ENCODE data around the gene OR5C1.
A peak's percentile ranks its signal among the peaks of the same experiment; 100 is the strongest.
"Not testable (repeated sequence)": the region's sequence is repeated elsewhere in the genome, so short reads cannot be mapped to it uniquely, and the experiment has no call there.

The OR5C1 gene

DNA sequence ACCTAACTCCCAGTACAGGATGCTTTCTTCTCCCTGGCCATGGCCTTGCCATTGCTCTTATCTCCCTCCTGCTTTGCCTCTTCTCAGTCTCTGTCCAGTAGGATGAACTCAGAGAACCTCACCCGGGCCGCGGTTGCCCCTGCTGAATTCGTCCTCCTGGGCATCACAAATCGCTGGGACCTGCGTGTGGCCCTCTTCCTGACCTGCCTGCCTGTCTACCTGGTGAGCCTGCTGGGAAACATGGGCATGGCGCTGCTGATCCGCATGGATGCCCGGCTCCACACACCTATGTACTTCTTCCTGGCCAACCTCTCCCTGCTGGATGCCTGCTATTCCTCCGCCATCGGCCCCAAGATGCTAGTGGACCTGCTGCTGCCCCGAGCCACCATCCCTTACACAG lies at the start of gene OR5C1:
TSS of gene OR5C1 (plus strand) at position 103 of the 400 bp plus-strand sequence. CDS start at position 103, 0 bp downstream.
- no peak for DNase-seq

DNA sequence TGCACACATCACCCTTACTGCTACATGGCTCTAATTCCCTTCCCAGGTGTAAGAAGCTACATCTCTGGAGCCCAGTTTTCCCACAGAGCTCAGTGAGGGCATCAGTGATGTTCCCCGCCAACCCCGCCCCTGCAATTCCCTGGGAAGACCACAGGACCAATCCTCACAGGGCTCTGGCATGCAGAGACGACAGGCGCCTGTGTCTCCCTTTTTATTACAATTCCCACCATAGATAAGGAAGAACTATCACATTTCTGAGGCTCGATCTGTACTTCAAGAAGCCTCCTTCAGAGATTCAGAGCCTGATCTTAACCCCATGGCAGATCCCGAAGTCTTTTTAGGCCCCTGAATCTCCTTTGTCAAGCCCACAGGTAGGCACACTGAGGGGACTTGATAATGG lies 46.7 kb upstream of the OR5C1 start, which contains the start of gene OR1L6:
TSS of gene OR1L6 (plus strand) at position 301 of the 400 bp plus-strand sequence. CDS start 7,545 bp downstream, outside the sequence.
- DNase-seq, result no peak

DNA sequence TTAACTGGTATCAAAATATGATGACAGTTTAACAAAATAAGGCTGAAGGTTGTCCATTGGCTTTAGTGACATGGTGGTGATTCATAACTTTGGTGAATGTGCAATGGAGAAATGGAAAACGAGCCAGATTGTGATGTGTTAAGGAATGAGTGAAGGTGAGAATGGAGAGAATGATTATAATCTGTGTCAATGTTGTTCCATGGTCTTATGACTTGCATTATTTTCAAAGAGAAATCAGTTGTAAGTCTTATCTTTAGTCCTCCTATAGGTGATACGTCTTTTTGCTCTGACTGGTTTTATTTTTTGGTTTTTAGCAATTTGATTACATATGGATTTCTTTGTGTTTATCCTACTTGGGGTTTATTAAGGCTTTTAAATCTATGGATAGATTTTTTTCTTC lies 33.9 kb upstream of the OR5C1 start:
- no peak for DNase-seq

- no peak for DNase-seq
Measured at GRCh38 chr9:122767817-122768216, 20.9 kb upstream of the OR5C1 start.

- no peak for DNase-seq
Measured at GRCh38 chr9:122777052-122777451, 11.7 kb upstream of the OR5C1 start.

GRCh38 chr9:122777935-122778627 lies 10.7 kb upstream of the OR5C1 start:
- peak; percentile 60 for DNase-seq

DNA sequence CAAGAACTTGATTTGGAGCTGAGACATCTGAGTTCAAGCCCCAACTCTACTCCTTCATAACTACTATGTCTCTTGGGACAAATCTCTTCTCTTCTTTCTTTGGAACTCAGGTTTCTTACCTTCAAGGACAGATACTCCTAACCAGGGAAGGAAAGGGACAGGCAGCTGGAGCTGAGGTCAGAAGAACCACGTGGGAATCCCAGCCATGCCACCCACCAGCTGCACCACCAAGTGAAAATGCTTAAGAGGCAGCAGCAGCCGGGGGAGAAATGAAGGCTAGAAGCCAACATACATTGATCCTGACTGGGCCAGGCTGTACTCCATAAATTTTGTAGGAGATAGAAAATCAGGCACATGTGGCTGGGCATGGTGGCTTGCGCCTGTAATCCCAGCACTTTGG lies 9.6 kb upstream of the OR5C1 start:
- no peak for DNase-seq

DNA sequence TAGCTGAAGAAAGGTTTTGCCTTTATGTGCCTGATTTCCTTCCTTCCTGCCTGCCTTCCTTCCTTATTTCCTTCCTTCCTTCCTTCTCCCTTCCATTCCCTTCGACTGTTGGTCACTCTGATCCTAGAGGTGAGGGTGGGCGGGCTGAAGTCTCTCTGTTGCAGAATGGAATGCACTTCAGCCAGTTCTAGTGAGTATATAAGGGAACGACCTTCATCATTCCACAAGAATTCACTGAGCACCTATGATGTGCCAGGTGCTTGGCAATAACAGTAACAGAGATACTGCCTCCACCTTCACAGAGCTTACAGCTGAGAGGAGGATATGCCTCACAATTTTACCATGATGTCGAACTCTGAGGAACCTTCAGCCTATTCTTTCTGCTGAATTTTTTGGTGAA lies 8.7 kb upstream of the OR5C1 start:
- no peak for DNase-seq

- no peak for DNase-seq
Measured at GRCh38 chr9:122781671-122782070, 7.1 kb upstream of the OR5C1 start.

- DNase-seq, result no peak
Measured at GRCh38 chr9:122785269-122785668, 3.5 kb upstream of the OR5C1 start.

GRCh38 chr9:122786338-122786737 lies 2.4 kb upstream of the OR5C1 start:
- DNase-seq, result no peak

- DNase-seq, result no peak
Measured at GRCh38 chr9:122789256-122790046, 718 bp downstream of the OR5C1 start.

GRCh38 chr9:122791872-122792669 lies 3.3 kb downstream of the OR5C1 start:
- no peak for DNase-seq

DNA sequence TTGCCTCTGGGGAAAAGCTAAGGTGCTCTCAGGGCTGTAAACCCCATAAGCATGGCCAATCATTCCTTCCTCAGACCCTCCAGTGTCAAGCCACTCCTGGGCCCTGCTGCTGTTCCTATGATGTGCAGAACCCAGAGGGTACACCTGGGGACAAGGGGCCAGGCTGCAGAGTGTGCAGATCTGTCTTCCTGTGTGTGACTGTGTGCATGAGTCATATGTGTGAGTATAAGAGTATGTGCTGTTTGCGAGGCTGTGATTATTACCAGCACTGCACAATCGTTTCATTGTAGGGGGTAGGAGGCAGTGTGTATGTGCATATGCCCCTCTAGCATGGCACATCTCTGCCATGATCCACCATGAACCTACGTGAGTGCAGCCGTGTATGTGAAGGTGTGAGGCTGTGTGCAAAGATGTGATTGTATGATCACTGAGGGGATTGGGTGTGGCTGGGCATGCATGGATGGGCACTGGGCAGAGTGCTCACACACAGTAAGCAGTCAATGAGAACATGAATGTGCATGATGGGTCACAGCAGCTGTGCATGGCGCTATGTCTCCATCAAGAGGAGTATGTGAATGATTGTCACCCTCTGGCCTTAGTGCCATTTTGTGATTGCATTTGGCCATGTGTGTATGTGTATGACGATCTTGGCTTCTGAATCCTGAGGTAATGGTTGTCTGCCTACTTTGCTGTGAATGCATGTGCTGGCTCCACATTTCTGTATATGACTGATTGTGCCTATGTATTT lies 8.8 kb downstream of the OR5C1 start:
- DNase-seq, result peak; percentile 27

DNA sequence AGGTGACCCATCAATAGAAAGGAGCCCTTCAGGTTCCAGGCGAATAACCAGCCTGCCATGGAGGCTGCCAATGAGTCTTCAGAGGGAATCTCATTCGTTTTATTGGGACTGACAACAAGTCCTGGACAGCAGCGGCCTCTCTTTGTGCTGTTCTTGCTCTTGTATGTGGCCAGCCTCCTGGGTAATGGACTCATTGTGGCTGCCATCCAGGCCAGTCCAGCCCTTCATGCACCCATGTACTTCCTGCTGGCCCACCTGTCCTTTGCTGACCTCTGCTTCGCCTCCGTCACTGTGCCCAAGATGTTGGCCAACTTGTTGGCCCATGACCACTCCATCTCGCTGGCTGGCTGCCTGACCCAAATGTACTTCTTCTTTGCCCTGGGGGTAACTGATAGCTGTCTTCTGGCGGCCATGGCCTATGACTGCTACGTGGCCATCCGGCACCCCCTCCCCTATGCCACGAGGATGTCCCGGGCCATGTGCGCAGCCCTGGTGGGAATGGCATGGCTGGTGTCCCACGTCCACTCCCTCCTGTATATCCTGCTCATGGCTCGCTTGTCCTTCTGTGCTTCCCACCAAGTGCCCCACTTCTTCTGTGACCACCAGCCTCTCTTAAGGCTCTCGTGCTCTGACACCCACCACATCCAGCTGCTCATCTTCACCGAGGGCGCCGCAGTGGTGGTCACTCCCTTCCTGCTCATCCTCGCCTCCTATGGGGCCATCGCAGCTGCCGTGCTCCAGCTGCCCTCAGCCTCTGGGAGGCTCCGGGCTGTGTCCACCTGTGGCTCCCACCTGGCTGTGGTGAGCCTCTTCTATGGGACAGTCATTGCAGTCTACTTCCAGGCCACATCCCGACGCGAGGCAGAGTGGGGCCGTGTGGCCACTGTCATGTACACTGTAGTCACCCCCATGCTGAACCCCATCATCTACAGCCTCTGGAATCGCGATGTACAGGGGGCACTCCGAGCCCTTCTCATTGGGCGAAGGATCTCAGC lies 11.6 kb downstream of the OR5C1 start, which contains the start of gene OR1K1:
TSS of gene OR1K1 (plus strand) at position 58 of the 995 bp plus-strand sequence. CDS start at position 58, 0 bp downstream.
- DNase-seq, result no peak

DNA sequence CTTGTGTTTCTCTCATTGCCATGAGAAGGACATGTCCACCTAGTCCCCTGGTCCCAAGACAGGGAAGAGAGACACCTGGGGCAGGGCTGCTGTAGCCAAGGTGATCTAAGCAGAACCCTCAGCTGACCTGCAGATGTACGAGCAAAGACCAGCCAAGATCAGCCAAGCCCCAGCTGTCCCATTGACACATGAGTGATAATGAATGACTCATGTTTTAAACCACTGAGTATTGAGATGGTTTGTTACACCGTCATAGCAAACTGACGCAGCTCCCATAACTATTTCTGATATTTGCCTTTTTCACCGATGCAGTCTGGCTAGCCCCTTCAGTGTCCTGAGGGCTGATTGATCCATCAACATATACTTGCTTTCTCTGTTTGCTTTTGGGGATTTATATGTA lies 17.9 kb downstream of the OR5C1 start:
- DNase-seq, result peak; percentile 30

DNA sequence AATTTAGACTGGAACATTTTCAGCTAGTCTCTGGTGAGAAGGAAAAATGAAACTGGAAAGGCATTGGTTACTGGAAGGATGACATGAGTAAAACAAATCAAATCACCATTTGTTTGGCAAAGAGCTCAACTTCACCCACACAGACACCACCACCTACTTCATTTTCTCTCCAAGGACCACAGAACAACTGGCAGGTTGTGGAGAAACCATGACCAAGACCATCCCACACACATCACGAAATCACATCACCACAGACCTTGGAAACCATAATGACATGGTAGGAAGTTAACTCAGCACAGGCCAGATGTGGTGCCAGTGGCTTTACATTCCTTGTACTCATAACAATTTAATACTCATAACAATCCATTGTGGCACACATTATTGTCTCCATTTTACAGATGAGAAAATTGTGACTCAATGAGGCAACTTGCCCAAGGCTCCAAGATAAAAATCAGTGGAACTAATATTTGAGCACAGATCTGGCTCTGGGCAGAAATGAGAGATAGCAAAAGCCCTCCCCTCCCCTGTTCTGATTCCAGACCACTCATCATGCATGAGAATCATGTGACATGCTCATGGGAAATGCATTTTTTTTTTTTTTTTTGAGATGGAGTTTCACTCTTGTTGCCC lies 18.7 kb downstream of the OR5C1 start:
- no peak for DNase-seq

DNA sequence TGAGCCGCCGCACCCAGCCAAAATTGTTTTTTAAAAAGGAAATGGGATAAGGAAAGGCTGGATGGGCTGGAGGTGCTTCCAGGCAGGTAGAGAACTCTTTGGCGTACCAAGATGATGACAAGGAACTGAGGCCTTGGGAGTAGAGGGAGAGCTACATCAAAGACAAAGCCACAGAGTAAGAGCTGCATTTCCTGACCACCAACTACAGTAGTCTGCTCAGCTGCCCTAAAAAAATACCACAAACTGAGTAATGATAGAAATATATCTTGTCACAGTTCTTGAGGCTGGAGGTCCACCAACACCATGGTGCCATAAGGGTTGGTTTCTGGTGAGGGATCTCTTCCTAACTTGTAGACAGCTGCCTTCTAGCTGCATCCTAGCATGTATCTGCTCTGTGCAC lies 19.4 kb downstream of the OR5C1 start:
- no peak for DNase-seq

DNA sequence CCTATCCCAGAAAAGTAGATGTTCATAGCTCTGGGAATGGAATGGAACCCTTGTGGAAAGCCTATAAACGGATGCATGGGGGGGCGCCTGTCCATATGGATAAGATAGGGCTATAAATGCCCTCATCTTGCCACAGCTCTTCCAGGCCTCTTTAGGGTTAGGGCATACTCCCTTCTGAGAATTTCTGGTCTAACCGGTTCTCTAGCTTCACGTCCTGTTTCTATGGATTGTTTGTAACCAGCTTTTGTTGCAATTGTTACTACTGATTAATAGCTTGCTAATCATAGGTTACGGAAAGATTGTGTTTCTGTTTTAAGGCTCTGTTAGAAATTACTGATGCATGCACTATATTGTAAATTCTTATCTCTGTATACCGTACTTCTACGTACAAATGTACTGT lies 20.5 kb downstream of the OR5C1 start:
- DNase-seq, result not testable (repeated sequence)

DNA sequence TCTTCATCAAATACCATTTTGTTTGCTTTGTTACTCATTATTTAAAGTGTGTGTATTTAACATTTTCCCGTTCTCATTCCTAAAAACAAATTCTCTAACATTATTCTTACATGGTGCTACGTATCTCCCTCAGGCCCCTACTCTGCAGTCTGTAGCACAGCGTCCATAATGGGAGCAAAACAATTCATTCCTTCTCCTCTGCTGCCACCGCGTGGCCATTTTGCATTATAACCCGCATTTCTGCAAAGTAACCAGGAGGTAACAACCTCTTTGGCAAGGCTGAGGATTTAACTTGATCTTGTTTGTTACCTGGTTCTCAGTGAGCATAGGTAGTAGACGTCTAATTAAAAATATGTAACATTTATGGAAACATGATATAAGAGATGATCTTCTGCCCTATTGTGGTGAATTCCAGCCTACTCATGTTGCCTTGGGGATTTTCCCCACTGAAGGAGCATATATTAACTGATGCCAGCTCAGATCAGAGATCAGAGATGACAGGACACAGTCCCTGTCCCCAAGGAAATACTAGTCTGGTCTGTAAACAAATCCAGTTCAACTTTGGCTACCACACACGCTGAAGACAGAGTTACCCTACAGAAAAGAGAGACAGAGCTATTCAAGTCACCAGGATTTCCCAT lies 21.7 kb downstream of the OR5C1 start:
- DNase-seq, result peak; percentile 58

All from HCEC 1CT (cell line).